Left ventricle myocardium superior (tissue), 1 donor: ENCODE results near the gene MBD4. TPM values are rescaled to one million over a fixed set of nuclear protein-coding genes. Genes with fewer than 3 reads are reported as not detected.
"Not testable (repeated sequence)": the region's sequence is repeated elsewhere in the genome, so short reads cannot be mapped to it uniquely, and the experiment has no call there.

ENCODE experiments used
- ATAC-seq: fragments of 200-7000 bp; cut with Tn5 transposase; one replicate; pipeline ENCODE4 v1.9.1; 2020; ENCODE audit warnings: mild to moderate bottlenecking, moderate library complexity
- DNase-seq: peaks from one replicate; pipeline ENCODE4 v3.0.0-alpha.2; 2020
- intact Hi-C: fragments of 100-400 bp; cut with micrococcal nuclease; formaldehyde crosslinking; loops from one replicate; pipeline ENCODE4 v1.11.0; 2022
- long read RNA-seq: library from polyadenylated mRNA; unstranded; transcript quantifications from one replicate; pipeline ENCODE4 v2.0.0, GENCODE V29; 2021
- total RNA-seq: library from RNA; stranded (reverse); fragmentation: NEBNext Ultra II Directional; extraction: Animal tissue kit (Norgen Biotek cat#: 25700); gene quantifications from one replicate; pipeline ENCODE4 v1.2.1, GENCODE V29; 2021
- donor health status: DM: no; HTN: yes; CAD: no; lungs with severe emphysema.

The MBD4 gene
- total RNA-seq: 19.8 TPM
- long read RNA-seq, transcript MBD4-203 (8 exons, 2,478 nt): major isoform, 12 of 30 reads
- long read RNA-seq, partial matches to known transcripts: 12 of 30 reads
- long read RNA-seq, other reads (novel, unspliced or antisense): 2 of 30 reads

DNA sequence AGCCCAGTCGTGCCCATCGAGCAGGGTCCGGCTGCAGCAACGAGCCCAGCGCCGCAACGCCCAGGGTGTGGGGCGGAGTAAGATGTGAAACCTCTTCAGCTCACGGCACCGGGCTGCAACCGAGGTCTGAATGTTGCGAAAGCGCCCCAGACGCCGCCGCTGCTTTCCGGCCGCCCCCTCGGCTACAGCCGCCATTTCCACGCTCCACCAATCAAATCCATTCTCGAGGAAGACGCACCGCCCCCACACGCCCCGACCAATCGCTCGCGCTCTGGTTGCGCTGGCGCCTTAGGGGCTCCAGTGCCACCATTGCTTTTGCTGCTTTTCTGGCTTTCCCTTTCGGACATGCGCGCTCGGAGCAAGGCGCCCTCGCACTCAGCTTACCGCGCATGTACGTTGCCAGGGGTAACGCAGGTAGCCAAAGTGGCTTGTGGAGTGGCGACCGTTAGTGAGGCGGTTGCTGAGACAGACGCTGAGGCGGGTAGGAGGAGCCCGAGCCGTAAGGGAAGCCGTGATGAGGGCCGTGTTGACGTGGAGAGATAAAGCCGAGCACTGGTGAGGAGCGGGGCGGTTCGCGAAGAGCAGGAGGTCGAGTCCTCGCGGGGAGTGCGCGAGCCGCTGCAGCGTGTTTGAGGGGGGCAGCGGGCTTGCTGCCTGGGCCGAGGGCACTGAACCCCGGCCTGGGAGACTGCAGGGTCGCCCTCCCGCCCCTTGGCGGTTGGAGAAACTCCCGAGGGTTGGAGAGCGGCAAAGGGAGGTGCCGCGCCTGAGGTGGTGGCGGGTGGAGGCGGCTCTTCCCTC is at the start of gene MBD4, which contains the start of gene IFT122:
MBD4 (minus strand) TSS at position 132 of the 801 bp plus-strand sequence; CDS start at position 17, 115 bp downstream.
IFT122 (plus strand) TSS at position 408 of the 801 bp plus-strand sequence; CDS start at position 515, 107 bp downstream.
- ATAC-seq (peak; percentile 94), DNase-seq (peak; percentile 98)
- intact Hi-C loops: no loop called here

DNA sequence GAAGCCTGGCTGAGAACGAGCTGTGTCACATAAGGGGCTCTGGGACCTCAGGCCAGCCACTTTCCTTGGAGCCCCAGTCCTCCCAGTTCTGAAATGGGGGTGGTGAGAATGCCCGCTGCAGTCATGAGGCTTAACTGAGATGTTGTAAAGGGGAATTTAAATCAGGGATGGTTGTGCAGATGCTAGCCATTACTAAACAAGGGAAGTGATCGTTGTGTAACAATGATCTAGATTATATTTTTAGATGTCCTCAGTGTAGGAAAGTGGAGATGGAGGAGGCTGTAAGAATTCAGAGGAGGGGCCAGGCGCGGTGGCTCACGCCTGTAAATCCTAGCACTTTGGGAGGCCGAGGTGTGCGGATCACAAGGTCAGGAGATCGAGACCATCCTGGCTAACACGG is 49.5 kb upstream of the MBD4 start:
- ATAC-seq, intact Hi-C loops, DNase-seq: not testable (repeated sequence)

DNA sequence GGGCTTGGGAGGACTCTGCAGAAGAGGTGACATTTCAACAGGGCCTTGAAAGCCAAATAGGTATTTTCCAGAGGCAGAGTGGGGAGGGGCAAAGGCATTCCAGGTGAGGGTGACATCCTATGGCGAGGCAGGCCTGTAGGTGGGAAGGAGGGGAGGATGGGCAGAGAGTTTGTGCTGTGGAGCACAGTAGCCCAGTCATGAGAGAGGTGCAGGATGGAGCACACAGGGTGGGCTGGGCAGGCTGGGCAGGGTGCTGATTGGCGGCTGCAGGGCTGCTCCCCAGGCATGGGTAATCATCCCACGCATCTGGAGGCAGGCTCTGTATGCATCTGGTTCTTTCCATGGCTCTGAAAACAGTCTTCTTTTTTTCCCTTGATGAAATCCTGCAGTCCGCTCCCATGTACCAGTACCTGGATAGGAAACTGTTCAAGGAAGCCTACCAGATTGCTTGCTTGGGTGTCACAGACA is 48.2 kb upstream of the MBD4 start:
- intact Hi-C loops, DNase-seq, ATAC-seq: not testable (repeated sequence)

DNA sequence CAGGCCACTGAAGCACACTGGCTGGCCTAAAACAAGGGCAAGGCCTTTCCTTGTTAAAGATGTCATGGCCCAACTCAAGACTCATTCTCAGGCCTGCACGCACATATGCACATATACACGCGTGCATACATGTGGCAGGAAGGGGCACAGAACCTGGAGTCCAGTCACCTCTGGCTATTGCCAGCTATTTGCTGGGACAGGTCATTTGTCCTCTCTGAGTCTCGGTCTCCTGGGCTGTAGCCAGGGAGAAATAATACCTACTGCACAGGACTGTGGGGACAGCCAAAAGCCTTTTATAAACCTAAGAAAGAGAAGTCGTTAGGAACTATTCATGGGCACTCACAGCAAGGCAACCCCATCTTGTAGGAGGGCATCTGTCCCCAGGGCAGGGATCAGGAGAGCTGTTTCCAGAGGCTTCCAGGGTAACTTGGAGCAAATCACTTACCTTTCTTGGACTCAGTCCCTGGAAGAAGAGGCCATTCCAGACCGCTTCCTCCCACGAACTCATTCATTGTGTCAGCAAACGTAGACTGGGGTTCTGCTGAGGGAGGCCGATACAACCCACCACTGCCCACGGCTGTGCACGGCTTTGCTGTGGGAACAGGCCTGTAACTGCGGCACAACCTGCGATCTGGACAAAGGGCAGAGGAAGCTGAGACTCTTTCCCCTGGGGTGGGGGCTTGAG is 47.6 kb upstream of the MBD4 start:
- intact Hi-C loops: no loop called here
- DNase-seq: no peak
- no peak for ATAC-seq

DNA sequence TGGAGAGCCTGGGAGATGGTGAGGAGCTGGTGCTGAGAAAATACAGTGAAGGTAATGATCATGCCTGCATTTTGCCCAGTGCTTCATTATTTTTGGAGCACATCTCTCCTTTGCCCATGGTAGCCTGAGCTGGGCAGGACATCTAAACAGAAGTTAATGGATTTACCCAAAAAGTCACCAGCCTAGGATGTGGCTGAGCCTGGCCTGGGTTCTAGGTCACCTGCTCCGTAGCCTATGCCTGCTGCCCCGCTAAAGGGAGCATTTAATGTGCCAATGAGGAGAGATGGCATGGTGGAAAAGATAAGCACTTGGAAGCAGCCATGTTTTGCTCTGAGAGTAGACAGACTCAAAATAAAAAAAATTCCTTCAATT is 46.9 kb upstream of the MBD4 start:
- DNase-seq (no peak), ATAC-seq (no peak)
- intact Hi-C loops: no loop called here

DNA sequence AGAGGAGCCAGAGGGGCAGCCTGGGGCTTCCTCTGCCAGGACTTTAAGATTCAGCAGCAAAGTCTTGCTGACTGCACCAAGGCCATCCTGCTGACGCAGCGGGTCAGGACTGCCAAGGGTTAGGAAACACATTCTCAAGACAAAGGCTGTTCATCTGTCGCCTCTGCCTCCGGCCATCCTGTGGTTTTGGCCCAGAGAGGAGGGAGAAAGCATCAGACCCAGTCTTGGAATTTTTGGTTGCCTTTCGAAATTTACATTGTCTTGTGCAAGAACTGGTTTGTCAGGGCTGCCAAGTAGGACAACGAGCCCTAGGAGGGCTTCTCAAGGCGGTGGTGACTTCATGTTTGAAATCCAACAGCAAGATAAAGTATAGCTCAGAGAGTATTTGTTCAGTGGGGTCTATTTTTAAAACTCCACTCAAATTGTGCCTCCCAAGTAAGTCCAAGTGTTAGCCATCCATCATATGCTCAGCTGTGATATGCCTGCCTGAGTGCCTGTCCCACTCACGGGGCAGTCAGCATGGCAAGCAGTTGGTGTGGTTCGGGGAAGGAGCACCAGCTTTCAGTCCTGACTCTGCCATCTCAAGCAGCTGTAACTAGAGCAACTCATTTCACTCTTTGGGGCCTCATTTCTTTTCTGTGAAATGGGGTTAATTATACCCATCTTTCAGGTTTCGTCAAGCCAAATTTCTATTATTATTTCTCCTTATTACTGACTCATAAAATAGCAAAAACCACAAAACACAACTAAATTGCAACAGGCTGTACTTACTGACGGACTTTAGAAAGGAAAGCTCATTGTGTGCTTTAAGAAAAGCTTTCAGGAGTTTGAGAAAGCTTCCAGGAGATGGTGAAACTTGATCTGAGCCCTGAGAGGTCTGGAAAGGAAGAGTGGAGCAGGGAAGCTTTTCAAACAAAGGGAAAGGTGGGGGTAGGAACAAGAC is 46.2 kb upstream of the MBD4 start:
- DNase-seq (peak; percentile 81), ATAC-seq (peak; percentile 55)
- intact Hi-C loops: no loop called here

DNA sequence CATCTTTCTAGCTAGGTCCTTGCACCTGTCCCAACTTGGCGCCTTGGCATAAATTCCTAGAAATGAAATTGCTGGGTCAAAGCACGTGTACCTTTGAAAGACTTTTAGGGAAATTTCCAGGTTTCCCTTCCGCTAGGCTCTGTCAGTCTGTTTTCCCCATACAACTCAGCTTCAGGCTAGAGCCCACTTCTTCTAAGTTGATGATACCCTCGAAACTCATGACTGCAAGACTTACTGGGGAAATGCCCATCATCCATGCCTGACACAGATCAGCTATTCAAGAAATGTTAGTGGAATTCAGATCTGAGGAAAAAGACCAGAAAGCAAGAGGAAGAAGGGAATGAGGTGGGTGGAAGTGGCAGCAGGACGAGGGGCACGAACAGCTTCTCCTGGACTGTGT is 45.4 kb upstream of the MBD4 start:
- DNase-seq, ATAC-seq, intact Hi-C loops: not testable (repeated sequence)

DNA sequence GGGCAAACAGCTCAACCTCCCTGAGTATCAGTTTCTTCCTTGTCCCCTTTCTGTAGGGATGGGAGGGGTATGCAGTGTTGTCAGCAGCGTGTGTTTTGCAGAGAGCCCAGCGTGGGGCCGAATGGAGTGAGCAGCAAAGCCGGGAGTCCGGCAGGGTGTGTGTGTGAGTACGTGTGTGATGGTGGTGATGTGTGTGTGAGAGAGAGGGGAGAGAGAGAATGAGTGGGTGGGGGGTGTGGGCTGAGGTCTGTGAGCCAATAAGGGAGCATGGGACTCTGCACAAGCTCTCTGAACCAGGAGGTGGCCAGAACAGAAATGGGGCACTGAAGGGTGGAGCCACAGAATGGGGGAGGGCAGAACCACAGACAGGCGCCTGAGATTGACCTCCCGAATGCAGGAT is 44.1 kb upstream of the MBD4 start:
- intact Hi-C loops: no loop called here
- no peak for ATAC-seq
- no peak for DNase-seq

DNA sequence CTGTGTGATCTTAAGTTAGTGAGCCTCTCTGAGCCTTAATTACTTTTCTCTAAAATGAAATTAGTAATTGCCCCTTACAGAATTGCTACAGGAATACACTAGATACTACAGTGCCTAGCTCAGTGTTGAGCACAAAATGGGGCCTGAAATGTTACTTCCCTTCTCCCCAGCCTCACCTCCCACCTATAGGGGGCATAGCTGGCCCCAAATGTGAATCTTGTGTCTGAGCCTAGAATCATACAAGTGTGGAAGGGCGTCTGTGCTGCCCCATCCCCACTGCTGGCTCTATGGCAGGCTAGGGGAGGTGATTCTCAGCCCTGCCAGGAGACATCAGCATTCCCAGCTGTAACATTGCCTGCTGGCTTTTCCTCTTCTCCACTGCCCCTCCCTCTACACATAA is 43.0 kb upstream of the MBD4 start:
- no peak for DNase-seq
- intact Hi-C loops: no loop called here
- ATAC-seq: no peak

DNA sequence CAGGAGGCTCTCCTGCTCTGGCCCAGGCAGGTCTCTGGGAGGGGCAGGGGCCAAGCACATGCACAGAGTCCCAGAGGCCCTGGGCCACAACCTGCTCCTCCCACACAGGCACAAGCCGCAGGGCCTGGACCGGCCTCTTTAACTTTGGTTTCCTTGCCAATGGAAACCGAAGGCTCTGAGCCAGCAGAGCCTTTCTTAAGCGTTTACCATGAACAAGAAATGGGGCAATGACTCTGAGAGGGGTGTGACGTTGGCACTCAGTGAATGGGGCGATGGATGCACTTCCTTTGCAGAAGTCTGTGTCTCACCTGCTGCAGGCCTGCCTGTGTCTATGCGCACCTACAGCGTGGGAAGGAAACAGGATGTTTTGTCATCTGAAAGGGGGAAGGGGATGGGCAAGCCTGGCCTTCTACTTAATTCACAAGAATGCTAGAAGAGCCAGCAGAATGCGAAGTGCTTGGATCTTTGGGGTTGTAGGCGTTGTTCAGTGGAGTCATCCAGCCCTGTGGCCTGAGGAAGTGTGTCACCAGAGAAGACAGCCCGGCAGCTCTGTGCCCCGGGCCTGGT is 42.1 kb upstream of the MBD4 start:
- ATAC-seq (peak; percentile 71), DNase-seq (peak; percentile 69)
- intact Hi-C loops: no loop called here

DNA sequence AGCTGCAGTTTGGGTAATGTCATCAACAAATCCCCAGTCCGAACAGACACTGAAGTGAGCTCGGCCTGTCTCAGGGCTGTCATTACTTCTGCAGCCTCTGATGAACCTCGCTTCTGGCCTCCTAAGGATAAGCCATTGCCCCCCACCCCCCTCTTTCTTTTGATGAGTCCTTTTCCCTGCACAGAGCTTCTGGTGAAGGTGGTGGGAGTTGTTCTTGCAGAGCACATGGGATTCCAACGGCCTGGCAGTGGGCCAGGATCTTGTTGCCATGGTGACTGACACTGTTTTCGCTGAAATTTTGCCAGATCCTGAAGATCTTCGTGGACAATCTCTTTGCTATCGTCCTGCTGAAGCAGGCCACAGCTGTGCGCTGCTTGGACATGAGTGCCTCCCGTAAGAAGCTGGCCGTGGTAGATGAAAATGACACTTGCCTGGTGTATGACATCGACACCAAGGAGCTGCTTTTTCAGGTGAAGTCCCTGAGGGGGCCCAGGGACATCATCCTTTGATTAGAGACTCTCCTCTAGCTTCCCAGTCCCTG is 41.5 kb upstream of the MBD4 start:
- peak; percentile 11 for ATAC-seq
- peak; percentile 75 for DNase-seq

DNA sequence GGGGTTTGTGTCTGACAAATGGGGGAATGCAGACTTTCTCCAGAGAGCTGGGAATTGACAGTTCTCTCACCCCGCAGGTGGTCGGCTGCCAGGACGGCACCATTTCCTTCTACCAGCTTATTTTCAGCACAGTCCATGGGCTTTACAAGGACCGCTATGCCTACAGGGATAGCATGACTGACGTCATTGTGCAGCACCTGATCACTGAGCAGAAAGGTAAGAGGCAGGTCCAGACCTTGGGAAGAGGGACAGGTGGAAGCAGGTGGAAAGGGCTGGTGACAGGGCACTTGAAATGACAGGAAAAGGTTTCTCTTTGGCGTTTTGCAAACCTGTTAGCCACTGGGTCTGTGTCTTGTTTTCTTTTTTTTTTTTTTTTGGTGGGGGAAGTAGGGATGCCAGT is 36.8 kb upstream of the MBD4 start:
- intact Hi-C loops: no loop called here
- no peak for DNase-seq
- ATAC-seq: no peak

More for the DNA sequence above, 41.5 kb upstream of the MBD4 start:
- intact Hi-C loops: not testable (repeated sequence)

DNA sequence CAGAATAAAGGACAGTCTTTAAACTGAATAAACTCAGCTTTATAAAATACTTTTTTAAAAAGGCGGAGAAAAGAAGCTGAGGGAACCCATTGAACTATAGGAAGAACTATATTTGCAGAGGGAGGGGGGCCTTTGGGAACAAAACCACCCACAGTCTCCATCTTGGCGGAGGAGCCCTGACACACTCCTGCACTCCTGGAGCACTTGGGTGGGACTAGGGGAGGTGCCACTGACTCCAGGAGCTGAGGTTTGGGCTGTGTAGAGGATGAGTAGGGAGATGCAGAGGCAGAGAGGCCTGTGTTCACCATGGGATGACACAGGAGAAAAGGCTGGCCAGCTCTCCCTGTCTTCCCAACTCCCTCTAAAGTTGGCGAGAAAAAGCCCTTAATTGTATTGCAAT is 36.1 kb upstream of the MBD4 start:
- intact Hi-C loops: no loop called here
- no peak for DNase-seq
- no peak for ATAC-seq

DNA sequence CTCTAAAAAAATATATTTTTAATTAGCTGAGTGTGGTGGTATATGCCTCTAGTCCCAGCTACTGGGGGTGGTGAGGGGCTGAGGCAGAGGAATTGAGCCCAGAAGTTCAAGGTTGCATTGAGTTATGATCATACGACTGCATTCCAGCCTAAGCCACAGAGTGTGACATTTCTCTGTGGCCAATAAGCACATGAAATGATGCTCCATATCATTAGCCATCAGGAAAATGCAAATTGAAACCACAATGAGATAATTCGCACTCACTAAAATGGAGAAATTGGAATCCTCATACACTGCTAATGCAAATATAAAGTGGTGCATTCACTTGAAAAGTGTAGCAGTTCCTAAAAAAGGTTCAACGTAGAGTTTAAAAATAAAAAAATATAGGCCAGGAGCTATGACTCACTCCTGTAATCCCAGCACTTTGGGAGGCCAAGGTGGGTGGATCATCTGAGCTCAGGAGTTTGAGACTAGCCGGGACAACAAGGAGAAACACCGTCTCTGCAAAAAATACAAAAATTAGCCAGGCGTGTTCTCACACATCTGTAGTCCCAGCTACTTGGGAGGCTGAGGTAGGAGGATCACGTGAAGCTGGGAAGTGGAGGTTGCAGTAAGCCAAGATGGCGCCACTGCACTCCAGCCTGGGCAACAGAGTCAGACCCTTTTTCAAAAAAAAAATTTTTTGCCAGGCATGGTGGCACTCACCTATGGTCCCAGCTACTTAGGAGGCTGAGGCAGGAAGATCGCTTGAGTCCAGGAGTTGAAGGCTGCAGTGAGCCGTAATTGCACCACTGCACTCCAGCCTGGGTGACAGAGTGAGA is 35.4 kb upstream of the MBD4 start:
- no peak for ATAC-seq
- no peak for DNase-seq
- intact Hi-C loops: no loop called here

DNA sequence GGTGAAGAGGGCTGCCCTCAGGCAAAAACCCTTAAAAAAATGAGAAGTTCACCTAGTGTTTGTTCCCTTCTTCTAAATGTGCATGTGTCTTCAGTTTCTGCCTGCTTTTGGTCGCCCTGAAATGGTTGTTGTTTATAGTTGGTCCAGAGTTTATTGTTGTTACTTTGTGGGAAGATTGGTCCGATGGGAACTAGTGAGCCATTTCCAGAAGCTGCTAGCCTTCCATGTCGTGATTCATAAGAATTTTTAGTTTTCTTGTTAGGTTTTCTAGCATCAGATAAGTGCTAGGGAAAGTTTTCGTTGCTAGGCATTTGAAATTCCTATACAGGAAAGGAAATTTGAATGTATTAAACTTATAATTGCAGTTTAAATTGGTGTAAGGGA is 34.0 kb upstream of the MBD4 start:
- ATAC-seq: no peak
- DNase-seq: no peak
- intact Hi-C loops: no loop called here

DNA sequence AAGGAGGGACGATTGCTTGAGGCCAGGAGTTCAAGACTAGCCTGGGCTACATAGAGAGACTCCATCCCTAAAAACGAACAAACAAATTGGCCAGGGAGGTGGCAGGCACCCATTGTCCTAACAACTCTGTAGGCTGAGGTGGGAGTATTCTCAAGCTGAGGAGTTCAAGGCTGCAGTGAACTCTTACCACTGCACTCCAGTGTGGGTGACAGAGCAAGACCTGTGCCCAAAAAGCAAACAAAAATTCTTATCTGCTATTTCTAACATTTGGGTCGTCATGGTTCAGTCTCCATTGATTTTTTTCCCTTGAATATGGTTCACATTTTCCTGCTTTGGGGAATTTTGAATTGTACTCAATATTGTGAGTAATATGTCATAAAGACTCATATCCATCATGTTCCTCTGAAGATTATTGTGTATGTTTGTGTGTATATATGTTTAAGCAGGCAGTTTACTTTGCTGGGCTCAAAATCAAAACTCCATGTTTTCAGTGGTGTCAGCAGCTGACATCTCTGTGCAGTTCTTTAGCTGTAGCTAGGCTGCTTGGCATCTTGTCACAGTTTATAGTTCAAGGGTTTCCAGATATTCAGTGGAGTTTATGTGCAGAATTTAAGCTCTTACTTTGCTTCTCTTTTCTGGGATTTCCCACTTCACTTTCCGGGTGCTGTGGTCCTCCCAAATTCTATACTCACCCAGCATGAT is 33.5 kb upstream of the MBD4 start:
- ATAC-seq: no peak
- intact Hi-C loops: no loop called here
- no peak for DNase-seq

DNA sequence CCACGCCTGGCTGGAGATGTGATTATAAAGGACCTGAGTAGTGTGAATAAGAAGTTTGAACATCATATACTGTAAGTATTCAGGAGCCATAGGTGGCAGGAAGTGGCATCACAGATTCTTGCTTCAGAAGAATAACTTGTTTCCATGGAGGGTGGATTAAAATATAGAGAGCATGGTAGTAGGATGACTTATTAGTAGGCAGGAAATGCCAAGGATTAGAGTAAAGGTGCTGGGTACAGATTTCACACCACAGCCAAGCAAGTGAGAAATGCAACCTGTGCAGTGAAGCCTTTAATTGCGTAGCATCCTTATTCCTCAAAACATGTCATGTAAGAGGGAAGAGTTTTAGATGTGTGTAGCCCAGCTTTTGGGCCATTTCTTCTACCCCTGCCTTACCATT is 31.1 kb upstream of the MBD4 start:
- no peak for ATAC-seq
- intact Hi-C loops: no loop called here
- no peak for DNase-seq
